GM12872 (cell line): ENCODE data around the gene MTHFD1L.

Experiments
- TF ChIP-seq, protein P1 (sequence below): IDR thresholded peaks from 3 replicates; pipeline ENCODE4 v1.5.1; 2011; ENCODE audit warnings: low read depth, mild to moderate bottlenecking, low read length, moderate library complexity; ENCODE audit not compliant: insufficient read depth

Gene MTHFD1L

DNA sequence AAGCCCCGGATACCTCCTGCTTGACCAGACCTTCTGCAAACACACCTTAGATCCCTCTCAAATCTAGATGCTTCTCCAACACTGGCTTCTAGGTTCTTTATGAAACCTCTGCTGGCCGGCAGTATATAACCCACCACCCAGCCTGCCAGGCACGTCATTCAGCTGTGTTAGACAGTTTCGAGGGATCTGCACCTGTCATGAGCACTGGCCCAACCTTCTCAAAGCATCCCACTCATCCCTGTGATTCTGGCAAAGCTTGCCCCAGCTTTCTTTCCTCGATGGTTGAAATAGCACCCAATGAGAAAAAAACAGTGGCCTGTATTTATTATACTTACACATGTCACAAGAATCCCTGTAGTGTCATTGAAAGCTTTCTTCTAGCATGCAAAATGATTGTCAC is 157.8 kb downstream of the MTHFD1L start:
- TF ChIP-seq, protein P1, sequence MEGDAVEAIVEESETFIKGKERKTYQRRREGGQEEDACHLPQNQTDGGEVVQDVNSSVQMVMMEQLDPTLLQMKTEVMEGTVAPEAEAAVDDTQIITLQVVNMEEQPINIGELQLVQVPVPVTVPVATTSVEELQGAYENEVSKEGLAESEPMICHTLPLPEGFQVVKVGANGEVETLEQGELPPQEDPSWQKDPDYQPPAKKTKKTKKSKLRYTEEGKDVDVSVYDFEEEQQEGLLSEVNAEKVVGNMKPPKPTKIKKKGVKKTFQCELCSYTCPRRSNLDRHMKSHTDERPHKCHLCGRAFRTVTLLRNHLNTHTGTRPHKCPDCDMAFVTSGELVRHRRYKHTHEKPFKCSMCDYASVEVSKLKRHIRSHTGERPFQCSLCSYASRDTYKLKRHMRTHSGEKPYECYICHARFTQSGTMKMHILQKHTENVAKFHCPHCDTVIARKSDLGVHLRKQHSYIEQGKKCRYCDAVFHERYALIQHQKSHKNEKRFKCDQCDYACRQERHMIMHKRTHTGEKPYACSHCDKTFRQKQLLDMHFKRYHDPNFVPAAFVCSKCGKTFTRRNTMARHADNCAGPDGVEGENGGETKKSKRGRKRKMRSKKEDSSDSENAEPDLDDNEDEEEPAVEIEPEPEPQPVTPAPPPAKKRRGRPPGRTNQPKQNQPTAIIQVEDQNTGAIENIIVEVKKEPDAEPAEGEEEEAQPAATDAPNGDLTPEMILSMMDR = no peak

DNA sequence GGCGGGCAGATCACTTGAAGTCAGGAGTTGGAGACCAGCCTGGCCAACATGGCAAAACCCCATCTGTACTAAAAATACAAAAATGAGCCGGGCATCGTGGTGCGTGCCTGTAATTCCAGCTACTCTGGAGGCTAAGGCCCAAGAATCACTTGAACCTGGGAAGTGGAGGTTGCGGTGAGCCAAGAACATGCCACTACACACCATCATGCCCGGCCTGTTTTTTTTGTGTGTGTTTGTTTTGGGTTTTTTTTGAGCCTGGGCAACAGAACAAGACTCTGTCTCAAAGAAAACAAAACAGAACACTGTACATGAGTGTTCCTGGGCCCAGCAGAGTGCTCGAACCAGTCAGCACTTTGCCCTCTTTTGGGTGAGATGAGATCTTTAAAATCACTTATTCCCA is 159.1 kb downstream of the MTHFD1L start:
- TF ChIP-seq, protein P1 = no peak

DNA sequence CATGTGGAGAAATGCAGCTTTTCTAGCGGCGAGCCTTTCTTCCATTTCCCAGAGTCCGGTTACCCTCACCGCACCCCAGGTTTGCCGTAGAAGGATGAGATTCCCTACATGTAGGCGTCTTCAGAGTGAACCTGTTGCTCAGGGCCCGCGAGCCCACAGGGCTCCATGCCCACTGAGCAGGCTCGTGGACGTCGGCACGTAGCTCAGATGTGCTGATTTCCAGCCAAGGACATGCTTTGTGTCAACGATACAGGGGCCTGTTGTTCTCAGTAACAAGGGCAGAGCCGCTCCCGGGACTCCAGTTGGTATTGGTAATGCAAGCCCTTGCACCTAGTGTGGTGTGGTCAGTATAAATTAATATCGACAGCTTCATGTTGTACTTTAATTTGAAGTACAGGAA is 159.6 kb downstream of the MTHFD1L start:
- TF ChIP-seq, protein P1 = no peak

DNA sequence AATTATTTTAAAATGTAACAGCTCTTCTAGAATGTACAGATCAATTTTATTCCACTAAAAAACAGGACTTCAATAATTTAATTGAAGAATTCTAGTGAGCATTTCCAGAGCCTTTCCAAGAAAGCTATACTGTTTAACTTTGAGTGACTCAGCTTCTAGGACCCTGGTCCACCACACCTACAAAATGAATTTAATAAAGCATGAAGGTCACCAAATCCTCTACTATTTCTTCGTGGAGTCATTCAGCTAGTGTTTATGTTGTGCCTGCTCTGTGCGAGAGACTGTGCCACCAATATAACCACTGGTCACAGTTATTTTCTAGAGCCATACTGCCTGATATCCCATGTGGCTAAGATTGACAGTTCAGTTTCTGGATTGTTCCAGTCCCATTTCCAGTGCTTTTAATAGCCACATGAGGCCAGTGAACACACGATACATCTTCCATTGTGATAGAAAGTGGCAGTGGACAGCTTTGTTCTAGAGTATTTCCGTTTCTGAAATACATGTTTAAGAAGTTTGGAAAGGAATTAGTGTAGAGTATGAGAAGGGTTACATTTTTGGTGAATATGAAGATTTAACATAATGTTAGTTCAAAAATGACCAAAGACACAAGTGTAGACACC is 160.7 kb downstream of the MTHFD1L start:
- TF ChIP-seq, protein P1 = no peak

DNA sequence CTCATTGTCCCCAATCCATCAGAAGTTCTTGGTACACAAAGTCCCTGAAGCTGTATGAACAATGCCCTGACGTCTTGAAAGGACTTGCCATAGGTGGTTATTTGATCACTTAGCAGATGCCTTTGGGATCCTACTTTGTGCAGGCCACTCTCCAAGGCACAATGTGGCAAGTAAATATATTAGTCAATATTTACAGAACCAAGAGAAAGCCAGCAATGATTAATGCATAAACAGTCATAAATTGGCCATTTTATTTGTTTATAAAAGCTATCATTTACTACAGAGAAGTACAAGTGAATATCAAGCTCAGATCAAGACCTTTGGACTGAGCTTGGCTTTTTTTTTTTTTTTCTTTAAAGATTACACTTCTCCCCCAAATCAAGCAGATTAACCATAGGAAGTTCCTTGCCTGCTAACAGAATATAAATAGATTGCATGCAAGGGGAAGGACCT is 161.8 kb downstream of the MTHFD1L start:
- TF ChIP-seq, protein P1 = no peak

DNA sequence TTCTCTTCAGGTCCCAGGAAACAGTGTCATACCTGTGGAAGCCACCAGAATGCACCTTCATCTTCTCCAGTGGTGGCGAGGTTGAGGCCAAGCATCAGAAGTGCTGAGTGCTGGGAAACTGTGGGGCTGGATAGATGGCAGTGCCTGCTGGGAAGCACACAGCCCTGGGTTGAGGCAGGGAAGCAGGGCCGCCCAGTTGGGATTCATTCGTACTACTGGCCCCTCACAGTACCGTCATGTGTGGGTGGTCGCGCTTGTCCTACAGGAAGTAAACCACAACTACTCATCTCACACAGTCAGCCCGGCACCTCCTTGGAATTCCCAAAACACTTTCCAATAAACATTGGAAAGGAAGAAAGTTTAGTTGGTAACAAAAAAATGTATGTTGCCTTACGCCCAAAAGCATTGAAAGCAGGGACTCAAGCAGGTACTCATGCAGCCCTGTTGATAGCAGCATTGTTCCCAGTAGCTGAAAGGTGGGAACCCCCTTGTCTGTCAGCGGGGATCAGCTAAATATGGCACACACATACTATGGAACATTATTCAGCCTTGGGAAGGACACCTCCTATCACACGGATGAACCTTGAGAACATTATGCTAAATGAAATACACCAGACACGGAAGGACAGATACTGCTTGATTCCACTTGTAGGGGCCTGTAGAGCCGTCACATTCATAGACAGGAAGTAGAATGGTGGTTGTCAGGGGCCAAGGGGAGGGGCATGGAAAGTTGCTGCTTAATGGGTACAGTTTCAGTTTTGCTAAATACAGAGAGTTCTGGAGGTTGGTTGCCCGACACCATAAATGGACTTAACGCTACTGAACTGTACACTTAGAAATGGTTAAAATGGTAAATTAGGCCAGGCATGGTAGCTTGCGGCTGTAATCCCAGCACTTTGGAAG is 162.7 kb downstream of the MTHFD1L start:
- TF ChIP-seq, protein P1 = no peak

GRCh38 chr6:151029970-151030369 is 164.5 kb downstream of the MTHFD1L start:
- TF ChIP-seq, protein P1 = no peak
